ENCODE measurements around the gene WDFY4.

GRCh38 chr10:48727866-48728265 is 43.2 kb downstream of the WDFY4 start:
- TF ChIP-seq, protein P1, sequence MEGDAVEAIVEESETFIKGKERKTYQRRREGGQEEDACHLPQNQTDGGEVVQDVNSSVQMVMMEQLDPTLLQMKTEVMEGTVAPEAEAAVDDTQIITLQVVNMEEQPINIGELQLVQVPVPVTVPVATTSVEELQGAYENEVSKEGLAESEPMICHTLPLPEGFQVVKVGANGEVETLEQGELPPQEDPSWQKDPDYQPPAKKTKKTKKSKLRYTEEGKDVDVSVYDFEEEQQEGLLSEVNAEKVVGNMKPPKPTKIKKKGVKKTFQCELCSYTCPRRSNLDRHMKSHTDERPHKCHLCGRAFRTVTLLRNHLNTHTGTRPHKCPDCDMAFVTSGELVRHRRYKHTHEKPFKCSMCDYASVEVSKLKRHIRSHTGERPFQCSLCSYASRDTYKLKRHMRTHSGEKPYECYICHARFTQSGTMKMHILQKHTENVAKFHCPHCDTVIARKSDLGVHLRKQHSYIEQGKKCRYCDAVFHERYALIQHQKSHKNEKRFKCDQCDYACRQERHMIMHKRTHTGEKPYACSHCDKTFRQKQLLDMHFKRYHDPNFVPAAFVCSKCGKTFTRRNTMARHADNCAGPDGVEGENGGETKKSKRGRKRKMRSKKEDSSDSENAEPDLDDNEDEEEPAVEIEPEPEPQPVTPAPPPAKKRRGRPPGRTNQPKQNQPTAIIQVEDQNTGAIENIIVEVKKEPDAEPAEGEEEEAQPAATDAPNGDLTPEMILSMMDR (IDR thresholded peaks at IDR 0.05; ENCODE audit: insufficient read depth, low read length, poor library complexity, severe bottlenecking), result no peak
- no peak for TF ChIP-seq EZH2phosphoT487 (conservative IDR thresholded peaks at IDR 0.05; ENCODE audit: low read length)
